CD4-positive, alpha-beta T cell (primary cell): ENCODE results near the gene YWHAG. TPM values are rescaled to one million over a fixed set of nuclear protein-coding genes. Genes with fewer than 3 reads are reported as not detected.
A peak's percentile ranks its signal among the peaks of the same experiment; 100 is the strongest.

ENCODE experiments used
- ATAC-seq: fragments of 200-7000 bp; cut with Tn5 transposase; one replicate; pipeline ENCODE4 v1.10.0; 2022; ENCODE audit warnings: mild to moderate bottlenecking; ENCODE audit not compliant: poor library complexity
- CTCF ChIA-PET: fragments of 350-600 bp; sonication (Branson Sonifier 250); formaldehyde crosslinking; loops from one replicate; lab custom pipeline; 2021; ENCODE audit warnings: antibody characterized with exemption, inconsistent platforms; lab: Charles Lee
- POLR2A ChIA-PET: fragments of 350-600 bp; sonication (Branson Sonifier 250); formaldehyde crosslinking; loops from one replicate; lab custom pipeline; 2021; ENCODE audit warnings: antibody characterized with exemption, inconsistent platforms; lab: Charles Lee
- DNase-seq, 14 experiments: peaks; one replicate each; pipeline ENCODE4 v3.0.0-alpha.2; 2013 to 2020; ENCODE audit warnings: mixed read lengths in 2 of 14
- H3K27ac ChIP-seq, 2 donors: one replicate each; pipeline versions ENCODE4 v1.5.1 to v1.7.0; 2013; ENCODE audit warnings: low read length in 2 of 2, low read depth in 1 of 2, mild to moderate bottlenecking in 1 of 2
- H3K27me3 ChIP-seq, 2 experiments: 1 replicate in 1 of 2; 2 replicates in 1 of 2; pipeline versions ENCODE4 v1.6.1 to v1.7.0; 2013; ENCODE audit warnings: low read length in 2 of 2, control low read depth in 1 of 2, mild to moderate bottlenecking in 1 of 2, moderate library complexity in 1 of 2; ENCODE audit not compliant: insufficient read depth in 2 of 2, control insufficient read depth in 1 of 2
- H3K36me3 ChIP-seq: one replicate; pipeline ENCODE4 v1.6.1; 2013; ENCODE audit warnings: low read length, control low read depth; ENCODE audit not compliant: insufficient read depth
- H3K4me1 ChIP-seq: one replicate; pipeline ENCODE4 v1.6.1; 2013; ENCODE audit warnings: low read length, control low read depth; ENCODE audit not compliant: insufficient read depth
- H3K4me3 ChIP-seq: one replicate; pipeline ENCODE4 v1.5.1; 2013; ENCODE audit warnings: mild to moderate bottlenecking, low read length, moderate library complexity
- H3K9me3 ChIP-seq, 2 experiments: 1 replicate in 1 of 2; 2 replicates in 1 of 2; pipeline versions ENCODE4 v1.6.1 to v1.7.0; 2013; ENCODE audit warnings: low read length in 2 of 2, mild to moderate bottlenecking in 2 of 2, control low read depth in 1 of 2, moderate library complexity in 1 of 2; ENCODE audit not compliant: control insufficient read depth in 1 of 2, insufficient read depth in 1 of 2
- H3K27ac Mint-ChIP-seq: one replicate; pipeline ENCODE4 v1.8.0; 2020; ENCODE audit warnings: mixed read lengths
- H3K27me3 Mint-ChIP-seq: one replicate; pipeline ENCODE4 v1.8.0; 2021; ENCODE audit warnings: mixed read lengths
- H3K36me3 Mint-ChIP-seq: one replicate; pipeline ENCODE4 v1.8.0; 2021; ENCODE audit warnings: low read depth, mixed read lengths
- H3K4me1 Mint-ChIP-seq: one replicate; pipeline ENCODE4 v1.8.0; 2021; ENCODE audit warnings: low read depth, mixed read lengths
- H3K4me3 Mint-ChIP-seq: one replicate; pipeline ENCODE4 v1.8.0; 2020; ENCODE audit warnings: mild to moderate bottlenecking, mixed read lengths
- H3K9me3 Mint-ChIP-seq: one replicate; pipeline ENCODE4 v1.8.0; 2020; ENCODE audit warnings: mixed read lengths
- intact Hi-C, 2 experiments: fragments of 100-400 bp; cut with DNase I in 1 of 2; cut with micrococcal nuclease in 1 of 2; formaldehyde crosslinking; loops; one replicate each; pipeline versions ENCODE4 v1.15.1 to v1.9.0; 2023 to 2025; cut with DNase I, micrococcal nuclease
- total RNA-seq, 174 experiments: library from RNA in 2 of 174; stranded (reverse) in 2 of 174; gene quantifications; one replicate each; pipeline ENCODE4 v1.2.3 and lab custom pipeline; 2021 to 2026
- TF ChIP-seq, protein P1 (sequence below): fragments of 200-600 bp; IDR thresholded peaks from one replicate; pipeline ENCODE4 v1.8.0; 2022; ENCODE audit warnings: antibody characterized with exemption, mild to moderate bottlenecking

YWHAG gene
- total RNA-seq, 2 experiments from 2014 or later: 23.4 to 24.3 TPM

GRCh38 chr7:76281006-76281705, 77.6 kb downstream of the YWHAG start:
- Mint-ChIP-seq H3K4me1 (no peaks in the 10 kb centered on the region), H3K9me3 (no peaks in the 10 kb centered on the region), H3K27ac (no peak overlapping the region), H3K4me3 (peak overlapping the region; percentile 25), H3K27me3 (peaks cover 52% of the 10 kb centered on the region), H3K36me3 (no peaks in the 10 kb centered on the region)
- ATAC-seq (peak; percentile 41), DNase-seq (peak in 3 of 14 experiments; percentile 15 to 51 (median 47))
- TF ChIP-seq, protein P1, sequence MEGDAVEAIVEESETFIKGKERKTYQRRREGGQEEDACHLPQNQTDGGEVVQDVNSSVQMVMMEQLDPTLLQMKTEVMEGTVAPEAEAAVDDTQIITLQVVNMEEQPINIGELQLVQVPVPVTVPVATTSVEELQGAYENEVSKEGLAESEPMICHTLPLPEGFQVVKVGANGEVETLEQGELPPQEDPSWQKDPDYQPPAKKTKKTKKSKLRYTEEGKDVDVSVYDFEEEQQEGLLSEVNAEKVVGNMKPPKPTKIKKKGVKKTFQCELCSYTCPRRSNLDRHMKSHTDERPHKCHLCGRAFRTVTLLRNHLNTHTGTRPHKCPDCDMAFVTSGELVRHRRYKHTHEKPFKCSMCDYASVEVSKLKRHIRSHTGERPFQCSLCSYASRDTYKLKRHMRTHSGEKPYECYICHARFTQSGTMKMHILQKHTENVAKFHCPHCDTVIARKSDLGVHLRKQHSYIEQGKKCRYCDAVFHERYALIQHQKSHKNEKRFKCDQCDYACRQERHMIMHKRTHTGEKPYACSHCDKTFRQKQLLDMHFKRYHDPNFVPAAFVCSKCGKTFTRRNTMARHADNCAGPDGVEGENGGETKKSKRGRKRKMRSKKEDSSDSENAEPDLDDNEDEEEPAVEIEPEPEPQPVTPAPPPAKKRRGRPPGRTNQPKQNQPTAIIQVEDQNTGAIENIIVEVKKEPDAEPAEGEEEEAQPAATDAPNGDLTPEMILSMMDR: no peak
- Histone ChIP-seq H3K9me3 (no peaks in the 10 kb centered on the region), H3K4me3 (peak overlapping the region; percentile 15), H3K4me1 (peaks cover 16% of the 10 kb centered on the region), H3K27me3 (peaks cover 29 to 33% of the 10 kb centered on the region in 2 experiments), H3K27ac (no peak overlapping the region), H3K36me3 (no peaks in the 10 kb centered on the region)
- ChIA-PET POLR2A (interaction anchor here (1.6 kb wide), 1 partner anchor 37 kb away, joined by 9 read pairs; no protein-coding TSS in a partner anchor), CTCF (interaction anchor here (0.5 kb wide), 1 partner anchor 16 kb away, joined by 3 read pairs; no protein-coding TSS in a partner anchor)
- intact Hi-C loops: loop anchor here in 1 of 2 experiments (5.0 kb wide), 1 partner anchor 36 kb away; no protein-coding TSS in a partner anchor

DNA sequence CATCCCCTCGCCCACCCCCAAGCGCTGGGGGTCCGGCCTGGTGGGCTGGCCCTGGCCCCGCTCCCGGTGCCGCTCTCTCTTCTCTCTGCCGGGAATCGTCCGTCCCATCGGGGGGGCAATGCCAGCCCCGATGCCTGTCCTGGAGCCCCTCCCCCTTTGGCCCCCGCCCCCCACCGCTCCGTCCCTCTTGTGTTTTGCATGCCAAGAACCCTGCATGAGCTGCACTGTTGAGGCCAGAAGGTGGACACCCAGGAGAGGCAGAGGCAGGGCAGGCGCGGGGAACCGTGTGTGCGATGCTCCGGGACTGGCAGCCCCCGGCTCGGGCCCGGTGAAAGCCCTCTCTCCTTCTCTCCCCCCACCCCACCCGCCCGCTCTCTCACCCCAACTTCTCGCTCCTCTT, 78.4 kb downstream of the YWHAG start:
- H3K9me3 ChIP-seq: no peaks in the 10 kb centered on the region
- peaks cover 29 to 38% of the 10 kb centered on the region in 2 experiments for H3K27me3 ChIP-seq
- TF ChIP-seq, protein P1: no peak
- H3K27me3 Mint-ChIP-seq: peaks cover 54% of the 10 kb centered on the region
- H3K4me3 ChIP-seq: no peak overlapping the region
- H3K4me1 ChIP-seq: peaks cover 16% of the 10 kb centered on the region
- intact Hi-C loops: loop anchor here in 1 of 2 experiments (5.0 kb wide), 1 partner anchor 37 kb away; no protein-coding TSS in a partner anchor
- H3K36me3 Mint-ChIP-seq: no peaks in the 10 kb centered on the region
- H3K27ac ChIP-seq: no peak overlapping the region
- no peaks in the 10 kb centered on the region for H3K9me3 Mint-ChIP-seq
- ChIA-PET POLR2A (no interaction called here), CTCF (no interaction called here)
- H3K4me3 Mint-ChIP-seq: no peak overlapping the region
- ATAC-seq (no peak), DNase-seq (no peak)
- no peaks in the 10 kb centered on the region for H3K36me3 ChIP-seq
- H3K27ac Mint-ChIP-seq: no peak overlapping the region
- no peaks in the 10 kb centered on the region for H3K4me1 Mint-ChIP-seq

DNA sequence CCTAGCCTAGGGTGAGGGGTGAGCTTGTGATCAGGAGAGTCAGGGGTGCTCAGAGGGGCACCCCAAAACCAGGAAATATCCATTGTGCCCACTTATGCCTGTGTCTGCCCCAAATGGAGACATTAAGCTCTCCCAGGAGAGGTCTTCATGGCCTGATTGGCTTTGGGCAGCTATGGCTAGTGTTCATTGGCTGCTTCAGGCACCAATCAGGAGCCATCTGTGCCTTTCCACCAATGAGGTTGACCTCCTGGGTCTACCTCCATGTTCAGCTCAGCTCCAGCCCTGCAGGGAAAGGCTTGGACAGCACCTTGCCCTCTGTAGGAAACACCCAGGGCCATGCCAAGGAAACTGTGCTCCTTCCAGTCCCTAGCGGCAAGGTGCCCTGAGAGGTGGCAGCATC, 80.3 kb downstream of the YWHAG start:
- intact Hi-C loops: no loop called here
- no peak overlapping the region for H3K27ac Mint-ChIP-seq
- Histone ChIP-seq H3K36me3 (no peaks in the 10 kb centered on the region), H3K4me3 (no peak overlapping the region), H3K4me1 (peaks cover 16% of the 10 kb centered on the region), H3K27me3 (peaks cover 28 to 34% of the 10 kb centered on the region in 2 experiments), H3K9me3 (no peaks in the 10 kb centered on the region), H3K27ac (no peak overlapping the region)
- ATAC-seq: no peak
- H3K4me3 Mint-ChIP-seq: no peak overlapping the region
- H3K27me3 Mint-ChIP-seq: peaks cover 54% of the 10 kb centered on the region
- H3K9me3 Mint-ChIP-seq: no peaks in the 10 kb centered on the region
- no peak for DNase-seq
- CTCF ChIA-PET: interaction anchor here (0.6 to 0.9 kb wide), 2 partner anchors 13 to 1618 kb away, joined by 3 to 5 read pairs; no protein-coding TSS in a partner anchor
- no peaks in the 10 kb centered on the region for H3K4me1 Mint-ChIP-seq
- TF ChIP-seq, protein P1: no peak
- H3K36me3 Mint-ChIP-seq: no peaks in the 10 kb centered on the region
- POLR2A ChIA-PET: no interaction called here

Other genes with a start within 250 kb of the YWHAG start
- gene SRRM3, start 157.1 kb downstream of the YWHAG start, total RNA-seq: not detected
- 10 to 100 TPM; 38.0 to 38.6 TPM for gene HSPB1, start 56.3 kb downstream of the YWHAG start, total RNA-seq
- gene SSC4D, start 50.7 kb upstream of the YWHAG start, total RNA-seq: not detected
- 1 to 10 TPM; 3.2 to 7.0 TPM for gene ZP3, start 66.0 kb upstream of the YWHAG start, total RNA-seq
- gene DTX2, start 102.7 kb upstream of the YWHAG start, total RNA-seq: 10 to 100 TPM; 18.2 to 19.2 TPM
- gene UPK3B, start 151.6 kb upstream of the YWHAG start, total RNA-seq: 1 to 10 TPM; 1.3 to 2.6 TPM
- under 1 TPM in 1 of 2 experiments, not detected in 1; 0.53 TPM for gene SPDYE16, start 184.3 kb upstream of the YWHAG start, total RNA-seq